Activated CD8-positive, alpha-beta memory T cell treated with anti-CD3 and anti-CD28 coated beads for 4 hours (primary cell): Measurements from ENCODE around the gene CREB5.
A peak's percentile ranks its signal among the peaks of the same experiment; 100 is the strongest.

ENCODE experiments used
- DNase-seq, 2 donors: peaks; one replicate each; pipeline ENCODE4 v3.0.0-alpha.2; 2020; ENCODE audit warnings: low read depth in 2 of 2

CREB5 gene

DNA sequence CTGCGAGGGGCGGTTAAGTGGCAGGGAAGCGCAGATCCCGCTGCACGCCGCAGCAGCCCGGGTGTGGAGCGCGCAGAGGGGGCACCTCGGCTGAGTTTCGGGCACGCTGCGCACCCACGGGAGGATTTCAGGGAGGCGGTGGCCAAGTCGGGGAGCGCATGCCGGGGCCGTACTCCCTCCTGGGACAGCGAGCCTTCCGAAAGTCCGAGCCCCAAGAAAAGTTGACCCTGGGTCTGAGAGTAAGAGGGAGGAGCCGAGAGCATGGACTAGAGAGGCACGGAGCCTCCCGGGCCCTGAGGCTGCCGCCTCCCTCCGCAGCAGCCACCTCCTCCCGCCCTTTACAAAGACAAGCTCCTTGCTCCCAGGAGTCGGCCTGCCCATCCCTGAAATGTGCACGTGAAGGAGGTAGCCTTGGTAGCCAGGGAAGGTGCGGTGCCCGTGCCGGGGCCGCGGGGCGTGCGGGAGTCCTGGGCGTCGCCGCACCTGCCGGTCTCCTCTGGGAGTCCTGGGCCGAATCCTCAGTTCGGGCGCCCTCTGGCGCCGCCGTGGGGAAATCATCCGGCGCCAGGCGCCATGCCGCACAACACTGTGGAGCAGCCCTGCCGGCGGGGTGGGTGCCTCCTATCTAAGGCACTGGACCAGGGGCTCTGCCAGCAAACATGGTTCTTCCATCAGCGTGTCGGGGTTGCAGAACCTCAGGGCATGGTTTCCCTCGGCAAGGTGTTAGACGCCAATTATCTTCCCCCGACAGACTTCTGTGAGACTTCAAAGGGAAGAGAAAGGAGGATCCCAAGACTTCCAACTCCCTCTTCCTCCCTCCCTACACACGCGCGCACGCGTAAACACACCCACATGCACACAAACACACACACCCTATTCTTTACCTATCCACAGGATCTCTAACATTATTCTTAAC lies 441.8 kb downstream of the CREB5 start:
- peak; percentile 25 to 28 for DNase-seq

DNA sequence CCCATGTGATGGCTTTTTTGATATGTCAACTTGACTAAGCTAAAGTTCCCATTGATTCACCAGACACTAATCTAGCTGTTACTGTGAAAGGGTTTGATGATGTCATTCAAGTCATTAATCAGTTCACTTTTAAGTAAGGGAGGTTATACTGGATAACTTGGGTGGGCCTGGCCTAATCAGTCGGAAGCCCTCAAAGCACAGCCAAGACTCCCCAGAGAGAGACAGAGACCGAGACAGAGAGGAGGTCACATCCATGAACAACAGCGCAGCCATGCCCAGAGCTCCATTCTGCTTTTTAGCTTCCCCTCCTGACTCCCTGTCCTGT lies 442.4 kb downstream of the CREB5 start:
- no peak for DNase-seq

- no peak for DNase-seq
Observed at GRCh38 chr7:28855538-28856217, 443.4 kb downstream of the CREB5 start.

DNA sequence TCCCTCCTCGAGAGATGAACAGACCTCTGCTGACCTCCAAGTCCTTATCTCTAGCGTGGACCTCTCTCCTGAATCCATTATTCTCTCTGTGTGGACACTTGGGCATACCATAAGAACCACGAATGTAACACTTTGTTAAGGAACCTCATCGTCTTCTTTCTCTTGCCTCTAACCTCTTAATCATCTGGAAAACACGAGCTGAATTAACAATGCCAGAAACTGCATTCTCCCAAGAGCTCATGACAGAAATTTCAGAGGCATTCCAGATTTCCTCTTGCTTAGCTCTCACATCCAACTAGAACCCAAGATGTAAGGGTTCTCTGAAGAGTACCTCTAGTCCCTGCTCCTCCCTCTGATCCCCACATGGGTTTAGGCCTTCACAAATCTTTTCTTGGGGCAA lies 444.3 kb downstream of the CREB5 start:
- no peak for DNase-seq

DNA sequence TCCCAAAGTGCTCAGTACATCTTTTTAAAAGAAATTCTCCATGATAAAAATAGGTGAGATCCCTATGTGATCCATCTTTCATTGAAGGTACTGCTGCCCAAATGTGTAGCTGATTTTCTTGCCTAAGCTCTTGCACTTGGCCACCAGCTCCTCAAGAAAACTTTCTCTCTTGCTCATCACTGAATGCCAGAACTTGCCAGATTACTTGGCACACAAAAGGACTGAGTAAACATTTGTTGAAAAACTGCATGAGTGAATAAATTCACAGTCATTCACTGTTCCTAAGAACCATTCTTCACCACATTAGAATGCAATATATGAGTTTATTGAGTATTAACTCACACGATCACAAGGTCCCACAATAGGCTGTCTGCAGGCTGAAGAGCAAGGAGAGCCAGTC lies 445.9 kb downstream of the CREB5 start:
- DNase-seq = no peak

GRCh38 chr7:28858895-28859294 lies 446.6 kb downstream of the CREB5 start:
- DNase-seq = no peak

- DNase-seq = no peak
Observed at GRCh38 chr7:28861825-28862224, 449.5 kb downstream of the CREB5 start.

DNA sequence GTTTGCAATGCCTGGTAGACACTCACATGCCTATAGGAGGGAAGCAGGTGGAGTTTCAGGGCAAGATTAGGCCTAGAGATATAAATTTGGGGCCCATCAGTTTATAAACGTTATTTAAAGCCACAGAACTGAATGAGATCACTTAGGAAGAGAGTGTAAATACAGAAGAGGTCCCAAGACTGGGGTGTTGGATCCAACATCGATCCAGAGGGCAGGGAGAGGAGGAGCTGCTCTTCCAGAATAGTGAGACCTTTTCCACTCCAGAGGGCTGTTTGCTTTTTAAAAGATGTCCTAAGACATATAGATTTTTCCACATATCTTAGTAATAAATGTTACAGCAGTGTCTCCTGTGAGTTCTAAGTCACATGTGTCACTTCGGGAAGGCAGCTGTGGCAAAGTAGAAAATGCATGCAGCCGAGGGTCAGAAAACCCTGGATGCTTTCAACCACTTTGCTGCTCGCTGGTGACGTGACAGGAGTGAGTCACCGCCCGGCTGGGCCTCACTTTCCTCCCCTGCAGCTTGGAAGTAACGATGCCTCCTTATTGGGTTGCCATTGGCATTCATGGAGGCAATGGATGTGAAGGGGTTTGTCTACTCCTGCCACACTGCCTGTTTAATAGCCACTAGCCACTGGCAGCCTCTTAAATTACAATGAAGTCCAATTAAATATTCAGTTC lies 450.4 kb downstream of the CREB5 start:
- no peak for DNase-seq

DNA sequence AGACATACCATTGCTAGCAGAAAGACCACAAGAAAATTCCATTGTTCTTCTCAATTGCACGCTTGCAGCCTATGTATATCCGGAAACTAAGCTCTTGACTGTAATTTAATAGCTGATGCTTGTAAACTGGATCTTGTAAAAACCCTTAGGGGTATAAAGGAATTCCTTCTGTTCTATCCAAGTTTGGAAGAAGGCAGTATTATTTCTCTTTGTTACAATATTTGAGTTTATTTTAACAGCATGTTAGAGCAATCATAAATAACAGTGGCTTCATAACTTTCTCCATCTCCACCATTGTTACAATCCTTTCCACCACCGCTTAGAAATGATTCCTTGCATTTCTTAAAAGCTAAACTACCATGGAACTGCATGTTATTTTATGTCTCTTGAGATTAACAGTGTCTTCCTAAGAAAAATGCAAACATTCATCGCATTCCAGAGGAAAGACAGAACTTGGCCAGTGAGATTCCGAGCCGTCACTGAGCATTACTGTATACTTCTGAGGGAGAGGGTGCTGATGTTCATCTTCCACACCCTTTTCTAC lies 453.4 kb downstream of the CREB5 start:
- DNase-seq = no peak

GRCh38 chr7:28868712-28869111 lies 456.4 kb downstream of the CREB5 start:
- DNase-seq = no peak

GRCh38 chr7:28871077-28871476 lies 458.8 kb downstream of the CREB5 start:
- no peak for DNase-seq

- DNase-seq = no peak
Observed at GRCh38 chr7:28871631-28872030, 459.3 kb downstream of the CREB5 start.

DNA sequence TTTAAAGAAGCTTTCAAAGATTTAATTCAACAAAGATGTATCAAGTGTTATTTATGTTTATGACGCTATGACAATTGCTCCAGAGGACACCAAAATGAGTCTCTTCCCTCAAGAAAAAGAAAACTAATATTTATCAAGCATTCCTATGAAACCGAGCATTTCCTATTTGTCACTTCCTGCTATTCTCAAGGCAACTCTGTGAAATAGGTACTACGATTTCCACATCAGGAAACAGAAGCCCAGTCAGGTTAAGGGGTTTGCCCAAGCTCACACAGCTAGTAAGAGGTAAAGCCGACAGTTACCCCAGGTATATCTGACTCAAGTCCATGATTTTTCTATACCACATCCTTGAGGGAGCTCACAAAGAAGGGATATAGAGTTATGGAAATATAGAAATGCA lies 459.9 kb downstream of the CREB5 start:
- no peak for DNase-seq

- DNase-seq = no peak
Observed at GRCh38 chr7:28873365-28873764, 461.0 kb downstream of the CREB5 start.

GRCh38 chr7:28874001-28874400 lies 461.7 kb downstream of the CREB5 start:
- DNase-seq = no peak
